ENCODE results near the gene IL17RD. TPM values are rescaled to one million over a fixed set of nuclear protein-coding genes. Genes with fewer than 3 reads are reported as not detected.

Gene IL17RD
- total RNA-seq, 1 donor from 2014 or later: 17.2 TPM

DNA sequence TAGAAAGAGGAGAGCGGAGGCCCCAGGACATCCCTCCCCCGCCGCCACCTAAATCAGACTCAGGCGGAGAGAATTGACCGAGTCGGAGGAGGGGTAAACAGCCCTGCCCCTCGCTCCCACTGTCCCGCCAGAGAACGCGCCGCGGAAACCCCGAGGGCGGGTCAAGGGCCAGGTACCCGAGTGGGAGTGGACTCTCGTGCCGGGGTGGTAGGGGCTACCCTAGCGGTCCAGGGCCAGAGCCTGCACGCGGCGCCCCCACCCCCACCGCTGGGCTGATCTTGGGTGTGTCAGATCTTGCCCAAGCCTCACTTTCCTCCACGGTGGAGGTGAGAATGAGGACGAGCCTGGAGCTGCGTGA, 85.7 kb downstream of the IL17RD start:
- DNase-seq (ENCODE audit: extremely low spot score in 2 of 2): no peak
- peaks cover 22% of the 10 kb centered on the region for H3K4me1 ChIP-seq

GRCh38 chr3:57078635-57079473, 86.3 kb downstream of the IL17RD start:
- Histone ChIP-seq H3K4me1 (peaks cover 22% of the 10 kb centered on the region), H3K36me3 (no peaks in the 10 kb centered on the region), H3K4me3 (peak overlapping the region; percentile 81 to 90), H3K9me3 (no peaks in the 10 kb centered on the region), H3K27me3 (no peaks in the 10 kb centered on the region), H3K27ac (peak overlapping the region; percentile 80)
- no peak for DNase-seq (ENCODE audit: extremely low spot score in 2 of 2)
- TF ChIP-seq CTCF (IDR thresholded peaks at IDR 0.05) (no peak), POLR2A (IDR thresholded peaks at IDR 0.05) (peak in 1 of 2 donors; percentile 1), POLR2AphosphoS5 (IDR thresholded peaks at IDR 0.05; ENCODE audit: insufficient read depth in 1 of 2, low read depth in 1 of 2) (peak in 1 of 2 donors; percentile 56)
- intact Hi-C loops (cut with DNase I): loop anchor here (1.0 kb wide), 1 partner anchor 71 kb away; no protein-coding TSS in a partner anchor

More for the DNA sequence above, 85.7 kb downstream of the IL17RD start:
- intact Hi-C loops (cut with DNase I): no loop called here
- Histone ChIP-seq H3K4me3 (peak overlapping the region; percentile 81 to 90), H3K27ac (peak overlapping the region; percentile 56), H3K36me3 (no peaks in the 10 kb centered on the region), H3K9me3 (no peaks in the 10 kb centered on the region), H3K27me3 (no peaks in the 10 kb centered on the region)
- TF ChIP-seq POLR2A (IDR thresholded peaks at IDR 0.05) (no peak), CTCF (IDR thresholded peaks at IDR 0.05) (no peak), POLR2AphosphoS5 (IDR thresholded peaks at IDR 0.05; ENCODE audit: insufficient read depth in 1 of 2, low read depth in 1 of 2) (no peak)

DNA sequence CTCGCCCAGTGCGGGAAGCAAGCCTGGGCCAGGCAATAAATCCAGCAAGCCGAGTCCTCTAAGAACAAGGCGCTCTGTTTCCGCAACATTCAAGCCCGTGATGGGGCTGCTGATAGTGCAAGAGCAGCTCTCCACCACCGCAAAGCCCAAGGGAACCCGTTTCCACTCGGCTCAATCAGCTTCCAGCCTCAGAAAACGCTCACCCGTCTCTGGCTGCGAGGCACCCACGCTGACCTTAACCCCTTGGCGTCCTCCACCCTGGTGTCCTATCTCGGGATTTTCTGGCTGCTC, 86.9 kb downstream of the IL17RD start:
- peak in 1 of 2 donors; percentile 12 for TF ChIP-seq POLR2A (IDR thresholded peaks at IDR 0.05)
- no peak for TF ChIP-seq CTCF (IDR thresholded peaks at IDR 0.05)
- DNase-seq (ENCODE audit: extremely low spot score in 2 of 2): no peak
- Histone ChIP-seq H3K36me3 (no peaks in the 10 kb centered on the region), H3K27ac (peak overlapping the region; percentile 80), H3K27me3 (no peaks in the 10 kb centered on the region), H3K4me3 (peak overlapping the region; percentile 81 to 90), H3K9me3 (no peaks in the 10 kb centered on the region), H3K4me1 (peaks cover 22% of the 10 kb centered on the region)
- intact Hi-C loops (cut with DNase I): loop anchor here (1.0 kb wide), 1 partner anchor 70 kb away; no protein-coding TSS in a partner anchor

DNA sequence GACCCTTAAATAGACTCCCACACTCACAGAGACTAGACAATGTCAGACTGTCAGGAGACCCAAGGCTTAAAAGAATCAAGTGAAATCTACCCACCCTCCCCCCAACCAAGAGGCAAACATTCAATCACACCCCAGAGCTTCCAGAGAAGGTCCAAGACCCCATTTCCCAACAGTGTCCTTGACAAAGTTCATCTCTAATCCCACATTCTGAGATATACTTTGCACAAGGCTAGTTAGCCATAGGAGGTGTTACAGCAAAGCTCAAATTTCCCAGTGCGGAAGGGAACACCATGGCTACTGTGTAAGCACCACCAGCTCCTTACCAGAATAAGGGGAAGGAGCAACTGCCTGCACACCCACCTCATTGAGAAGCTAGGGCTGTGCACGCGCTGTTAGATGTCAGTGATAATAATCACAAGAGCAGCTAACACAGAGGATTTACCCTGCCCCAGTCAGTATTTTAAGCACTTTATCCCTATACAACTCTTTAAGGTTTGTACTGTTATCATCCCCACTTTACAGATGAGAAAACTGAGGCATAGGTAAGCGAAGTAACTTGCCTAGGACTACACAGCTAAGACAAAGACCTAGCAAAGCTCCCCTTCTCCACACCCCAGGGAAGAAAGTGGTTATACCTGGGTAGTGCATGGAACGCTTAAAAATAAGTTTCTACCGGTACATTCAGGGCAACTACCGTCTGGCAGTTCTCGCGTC, 87.4 kb downstream of the IL17RD start:
- no peak for DNase-seq (ENCODE audit: extremely low spot score in 2 of 2)
- Histone ChIP-seq H3K4me3 (peak overlapping the region; percentile 81 to 90), H3K4me1 (peaks cover 22% of the 10 kb centered on the region), H3K9me3 (no peaks in the 10 kb centered on the region), H3K27ac (peak overlapping the region; percentile 80), H3K36me3 (no peaks in the 10 kb centered on the region), H3K27me3 (no peaks in the 10 kb centered on the region)
- TF ChIP-seq POLR2A (IDR thresholded peaks at IDR 0.05): no peak
- no peak for TF ChIP-seq POLR2AphosphoS5 (IDR thresholded peaks at IDR 0.05; ENCODE audit: insufficient read depth in 1 of 2, low read depth in 1 of 2)
- TF ChIP-seq CTCF (IDR thresholded peaks at IDR 0.05): no peak
- intact Hi-C loops (cut with DNase I): loop anchor here (1.0 kb wide), 1 partner anchor 69 kb away; no protein-coding TSS in a partner anchor

Data from vagina (tissue), 2 donors.